Heart right ventricle (tissue), 16 donors: ENCODE measurements around the gene PIGP. TPM values are rescaled to one million over a fixed set of nuclear protein-coding genes. Genes with fewer than 3 reads are reported as not detected.

Source experiments
- ATAC-seq, 8 donors: fragments of 200-7000 bp; cut with Tn5 transposase; one replicate each; pipeline ENCODE4 v1.9.1; 2020; ENCODE audit warnings: mild to moderate bottlenecking in 8 of 8, moderate library complexity in 8 of 8, moderate number of reproducible peaks in 1 of 8
- DNase-seq, 2 donors: peaks; one replicate each; pipeline ENCODE4 v3.0.0-alpha.2; 2020
- H3K27ac ChIP-seq, 10 donors: fragments of 200-600 bp; sonication (generic) in 2 of 10; one replicate each; pipeline versions ENCODE4 v1.5.0 to v1.8.0; 2020 to 2022; ENCODE audit warnings: mild to moderate bottlenecking in 3 of 10
- H3K27me3 ChIP-seq, 7 donors: fragments of 200-600 bp; one replicate each; pipeline ENCODE4 v1.8.0; 2021 to 2022; ENCODE audit warnings: mild to moderate bottlenecking in 2 of 7
- H3K36me3 ChIP-seq, 9 donors: fragments of 200-600 bp; sonication (generic) in 1 of 9; one replicate each; pipeline versions ENCODE4 v1.5.0 to v1.8.0; 2020 to 2022; ENCODE audit warnings: mild to moderate bottlenecking in 2 of 9
- H3K4me1 ChIP-seq, 9 donors: fragments of 200-600 bp; sonication (generic) in 1 of 9; one replicate each; pipeline versions ENCODE4 v1.5.0 to v1.8.0; 2020 to 2022; ENCODE audit warnings: mild to moderate bottlenecking in 4 of 9
- H3K4me3 ChIP-seq, 10 donors: fragments of 200-600 bp; sonication (generic) in 2 of 10; one replicate each; pipeline versions ENCODE4 v1.5.0 to v1.8.0; 2020 to 2022; ENCODE audit warnings: mild to moderate bottlenecking in 7 of 10, moderate library complexity in 2 of 10
- H3K9me3 ChIP-seq, 11 donors: fragments of 200-600 bp in 10 of 11; sonication (generic) in 2 of 11; one replicate each; pipeline versions ENCODE4 v1.5.0 to v1.8.0; 2013 to 2022; ENCODE audit warnings: mild to moderate bottlenecking in 2 of 11, control low read depth in 1 of 11, moderate library complexity in 1 of 11
- CTCF ChIP-seq, 9 donors: fragments of 200-600 bp; sonication (generic) in 2 of 9; IDR thresholded peaks; one replicate each; pipeline versions ENCODE4 v1.5.0 to v1.8.0; 2021 to 2022; ENCODE audit warnings: antibody characterized with exemption in 9 of 9, mild to moderate bottlenecking in 5 of 9, moderate library complexity in 1 of 9
- WGBS, 2 donors: extraction: QIAGEN DNeasy Blood & Tissue Kit; methylation state at CpG; one replicate each; pipeline ENCODE4 v1.1.7; 2013; ENCODE audit warnings: inconsistent platforms in 1 of 2; 5-methylcytosine and 5-hydroxymethylcytosine counted together
- intact Hi-C, 10 donors: fragments of 100-400 bp; cut with DNase I; formaldehyde crosslinking; loops; one replicate each; pipeline versions ENCODE4 v1.11.1 to v1.14.2; 2022
- polyA plus RNA-seq, 2 donors: library from polyadenylated mRNA; stranded (reverse); fragments of 200-250 nt; gene quantifications; one replicate each; pipeline ENCODE4 v1.2.3, GENCODE V29; 2013
- total RNA-seq, 10 donors: library from RNA; stranded (reverse); fragmentation: NEBNext Ultra II Directional in 3 of 10; extraction: Animal tissue kit (Norgen Biotek cat#: 25700) in 3 of 10; gene quantifications; one replicate each; pipeline versions ENCODE4 v1.2.1 to v1.2.4, GENCODE V29; 2021 to 2023
- donor health status: Arrhythmogenic right ventricular cardiomyopathy.
- donor health status: ischemic (EF 13 %, LVEDD 7.1; RV severe dilation, severe dysfunction).
- donor health status: healthy with polysubstance abuse.
- donor health status: DM: no; HTN: yes; CAD: no.
- donor health status: DM: no; HTN: no; CAD: no.
- donor health status: ischemic (EF 25% LVEDD 6.9; RV normal size, moderate dysfunction).
- donor health status: ischemic (EF 25% LVEDD 5.7; RV mildly dilated, moderate dysfunction).
- donor health status: healthy.
- donor health status: DM: yes; HTN: yes; CAD: no.
- donor health status: Ischemic cardiomyopathy.
- donor health status: ischemic (EF 35%, LVEDD 5.7; RV mildly dilated, moderate dysfunction).
- donor health status: nonischemic (EF 11% LVEDD 7.7; RV severe dilation, severe dysfunction).
- donor health status: DM: yes; HTN: yes; CAD: no.
- donor health status: PGD.
- donor health status: ischemic (EF 29% LVEDD 5.4; RV normal size, mild dysfunction).
- donor health status: nonischemic (EF 23%, LVEDD 6.1; RV moderate dilation, normal function).

The PIGP gene
- total and polyA plus RNA-seq, 12 donors: 24.5 to 41.8 (median 37.7) TPM

GRCh38 chr21:37071561-37072273 lies 1.2 kb downstream of the PIGP start:
- intact Hi-C loops: loop anchor here in 6 of 10 donors (5.0 to 10.0 kb wide), 6 partner anchors 77 to 493 kb away; partner anchors contain the start of gene HLCS (in 2 of the 6)
- DNase-seq: peak; percentile 17 to 47
- H3K36me3 ChIP-seq: peaks cover 0 to 41% (median 0%) of the 10 kb centered on the region in 9 donors
- ATAC-seq: peak in 5 of 8 donors; percentile 3 to 21 (median 4)
- H3K4me1 ChIP-seq: peaks cover 0 to 30% (median 23%) of the 10 kb centered on the region in 9 donors
- H3K9me3 ChIP-seq: peaks cover 0 to 6% (median 0%) of the 10 kb centered on the region in 11 donors
- no peak for TF ChIP-seq CTCF (IDR thresholded peaks at IDR 0.05)
- H3K4me3 ChIP-seq: peak overlapping the region; percentile 55 to 95 (median 89)
- H3K27me3 ChIP-seq: no peaks in the 10 kb centered on the region
- WGBS, 2 donors: 28 to 32% methylated on average over 12 of the region's 12 CpGs
- H3K27ac ChIP-seq: peak overlapping the region; percentile 94 to 100 (median 98)

- peaks cover 0 to 1% (median 0%) of the 10 kb centered on the region in 9 donors for H3K4me1 ChIP-seq
- H3K27ac ChIP-seq: no peak overlapping the region
- H3K27me3 ChIP-seq: no peaks in the 10 kb centered on the region
- ATAC-seq (no peak), DNase-seq (no peak)
- TF ChIP-seq CTCF (IDR thresholded peaks at IDR 0.05): no peak
- H3K4me3 ChIP-seq: no peak overlapping the region
- peaks cover 0 to 60% (median 6%) of the 10 kb centered on the region in 9 donors for H3K36me3 ChIP-seq
- intact Hi-C loops: no loop called here
- WGBS, 2 donors: 97% methylated on average over 9 of the region's 9 CpGs
- H3K9me3 ChIP-seq: peaks cover 0 to 6% (median 0%) of the 10 kb centered on the region in 11 donors
These were observed 7.2 kb downstream of the PIGP start for GRCh38 chr21:37065561-37066177.

GRCh38 chr21:37064841-37065240 lies 8.0 kb downstream of the PIGP start:
- Histone ChIP-seq H3K27ac (no peak overlapping the region), H3K4me3 (no peak overlapping the region), H3K36me3 (peaks cover 0 to 53% (median 6%) of the 10 kb centered on the region in 9 donors), H3K27me3 (no peaks in the 10 kb centered on the region), H3K4me1 (peaks cover 0 to 9% (median 0%) of the 10 kb centered on the region in 9 donors), H3K9me3 (peaks cover 0 to 6% (median 0%) of the 10 kb centered on the region in 11 donors)
- no peak for DNase-seq
- TF ChIP-seq CTCF (IDR thresholded peaks at IDR 0.05): no peak
- ATAC-seq: no peak
- intact Hi-C loops: no loop called here

- Histone ChIP-seq H3K27me3 (no peaks in the 10 kb centered on the region), H3K9me3 (peaks cover 0 to 2% (median 0%) of the 10 kb centered on the region in 11 donors), H3K27ac (no peak overlapping the region), H3K4me1 (peaks cover 0 to 10% (median 0%) of the 10 kb centered on the region in 9 donors), H3K36me3 (peaks cover 0 to 39% (median 6%) of the 10 kb centered on the region in 9 donors), H3K4me3 (no peak overlapping the region)
- 60 to 81% methylated on average over 1 of the region's 1 CpG for WGBS, 2 donors
- no peak for TF ChIP-seq CTCF (IDR thresholded peaks at IDR 0.05)
- no peak for ATAC-seq
- intact Hi-C loops: no loop called here
- DNase-seq: no peak
These were observed 9.4 kb downstream of the PIGP start for GRCh38 chr21:37063433-37063832.
